Heart left ventricle (tissue), 13 donors: Measurements from ENCODE around the gene IDUA.

Experiments
- CTCF ChIP-seq, 12 donors: fragments of 200-600 bp; sonication (generic) in 4 of 12; IDR thresholded peaks; one replicate each; pipeline versions ENCODE4 v1.5.0 to v1.8.0; 2018 to 2022; ENCODE audit warnings: antibody characterized with exemption in 12 of 12, mild to moderate bottlenecking in 5 of 12
- POLR2A ChIP-seq, 2 donors: fragments of 450-650 bp; IDR thresholded peaks; one replicate each; pipeline ENCODE4 v1.6.1; 2017; ENCODE audit warnings: antibody characterized with exemption in 2 of 2, mild to moderate bottlenecking in 2 of 2, moderate library complexity in 2 of 2
- donor health status: ischemic (EF 13 %, LVEDD 7.1; RV severe dilation, severe dysfunction).
- donor health status: DM: no; HTN: yes; CAD: no.
- donor health status: DM: no; HTN: no; CAD: no.
- donor health status: ischemic (EF 25% LVEDD 6.9; RV normal size, moderate dysfunction).
- donor health status: ischemic (EF 25% LVEDD 5.7; RV mildly dilated, moderate dysfunction).
- donor health status: ischemic (EF 35%, LVEDD 5.7; RV mildly dilated, moderate dysfunction).
- donor health status: nonischemic (EF 11% LVEDD 7.7; RV severe dilation, severe dysfunction).
- donor health status: DM: yes; HTN: yes; CAD: no.
- donor health status: PGD.
- donor health status: ischemic (EF 29% LVEDD 5.4; RV normal size, mild dysfunction).
- donor health status: nonischemic (EF 23%, LVEDD 6.1; RV moderate dilation, normal function).

GRCh38 chr4:950136-951020 is 36.5 kb upstream of the IDUA start:
- TF ChIP-seq CTCF (IDR thresholded peaks at IDR 0.05) (no peak), POLR2A (IDR thresholded peaks at IDR 0.05) (no peak)
